ENCODE data around the gene PLXNA4.

The PLXNA4 gene

DNA sequence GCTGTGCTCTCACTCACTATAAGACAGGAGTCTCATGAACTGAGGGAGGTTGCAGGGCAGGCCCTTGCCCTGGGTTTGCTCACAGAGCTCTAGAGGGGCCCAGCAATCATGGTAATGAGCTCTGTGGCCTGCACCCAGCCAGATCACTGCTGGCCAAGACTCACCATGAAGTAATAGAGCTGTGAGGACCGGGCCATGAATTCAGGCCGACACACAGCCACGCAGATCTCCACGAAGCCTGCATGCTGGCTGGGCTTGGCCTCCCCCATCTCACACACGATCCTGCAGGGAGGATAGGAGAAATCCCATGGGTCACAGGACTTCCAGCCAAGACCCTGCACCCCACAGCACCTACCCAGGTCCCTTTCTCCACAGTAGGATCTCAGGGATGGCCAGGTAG is 382.4 kb downstream of the PLXNA4 start:
- CTCF ChIA-PET = no interaction called here
- POLR2A ChIA-PET = no interaction called here
- no peak for DNase-seq (ENCODE audit: extremely low spot score)
- TF ChIP-seq FOXM1 (IDR thresholded peaks at IDR 0.05; ENCODE audit: borderline replicate concordance) (no peak), CTBP1 (IDR thresholded peaks at IDR 0.05; ENCODE audit: borderline replicate concordance) (no peak), NFRKB (IDR thresholded peaks at IDR 0.05) (no peak), L3MBTL2 (conservative IDR thresholded peaks at IDR 0.05) (no peak), ELF4 (IDR thresholded peaks at IDR 0.05) (no peak), SP1 (IDR thresholded peaks at IDR 0.05) (no peak), FOXA1 (IDR thresholded peaks at IDR 0.05) (no peak), ARNT (IDR thresholded peaks at IDR 0.05) (no peak)
- TF ChIP-seq, protein P1, sequence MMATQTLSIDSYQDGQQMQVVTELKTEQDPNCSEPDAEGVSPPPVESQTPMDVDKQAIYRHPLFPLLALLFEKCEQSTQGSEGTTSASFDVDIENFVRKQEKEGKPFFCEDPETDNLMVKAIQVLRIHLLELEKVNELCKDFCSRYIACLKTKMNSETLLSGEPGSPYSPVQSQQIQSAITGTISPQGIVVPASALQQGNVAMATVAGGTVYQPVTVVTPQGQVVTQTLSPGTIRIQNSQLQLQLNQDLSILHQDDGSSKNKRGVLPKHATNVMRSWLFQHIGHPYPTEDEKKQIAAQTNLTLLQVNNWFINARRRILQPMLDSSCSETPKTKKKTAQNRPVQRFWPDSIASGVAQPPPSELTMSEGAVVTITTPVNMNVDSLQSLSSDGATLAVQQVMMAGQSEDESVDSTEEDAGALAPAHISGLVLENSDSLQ (IDR thresholded peaks at IDR 0.05) = no peak

DNA sequence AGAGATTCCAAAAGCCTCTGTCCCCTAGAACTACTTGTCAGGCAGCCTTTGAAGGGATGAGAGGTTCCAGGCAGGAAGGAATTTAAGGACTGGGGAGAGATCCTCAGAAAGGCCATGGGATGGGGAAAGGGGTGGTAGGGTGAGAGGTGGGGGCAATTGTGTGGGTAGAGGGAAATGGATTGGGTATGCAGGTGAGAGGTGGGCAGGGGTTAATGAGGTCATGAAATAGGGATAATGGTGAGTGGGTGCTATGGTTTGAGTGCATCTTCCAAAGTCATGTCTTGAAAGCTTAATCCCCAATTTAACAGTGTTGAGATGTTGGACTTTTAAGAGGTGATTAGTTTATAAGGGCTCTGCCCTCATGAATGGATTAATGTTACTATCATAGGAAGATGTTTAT is 383.5 kb downstream of the PLXNA4 start:
- DNase-seq (ENCODE audit: extremely low spot score) = no peak
- POLR2A ChIA-PET = no interaction called here
- CTCF ChIA-PET = no interaction called here
- TF ChIP-seq HDGF (IDR thresholded peaks at IDR 0.05; ENCODE audit: borderline replicate concordance) (no peak), CTBP1 (IDR thresholded peaks at IDR 0.05; ENCODE audit: borderline replicate concordance) (no peak), ARNT (IDR thresholded peaks at IDR 0.05) (no peak), LEF1 (IDR thresholded peaks at IDR 0.05; ENCODE audit: borderline replicate concordance) (no peak), NFRKB (IDR thresholded peaks at IDR 0.05) (no peak), L3MBTL2 (conservative IDR thresholded peaks at IDR 0.05) (no peak), SUZ12 (IDR thresholded peaks at IDR 0.05) (no peak), FOXA1 (IDR thresholded peaks at IDR 0.05) (no peak), SP1 (IDR thresholded peaks at IDR 0.05) (no peak), BHLHE40 (IDR thresholded peaks at IDR 0.05; ENCODE audit: borderline replicate concordance) (no peak), ELF4 (IDR thresholded peaks at IDR 0.05) (no peak), TARDBP (IDR thresholded peaks at IDR 0.05) (no peak), FOXK2 (IDR thresholded peaks at IDR 0.05) (no peak), FOXM1 (IDR thresholded peaks at IDR 0.05; ENCODE audit: borderline replicate concordance) (no peak), ZNF384 (IDR thresholded peaks at IDR 0.05) (no peak)
- TF ChIP-seq, protein P1 (IDR thresholded peaks at IDR 0.05) = no peak

DNA sequence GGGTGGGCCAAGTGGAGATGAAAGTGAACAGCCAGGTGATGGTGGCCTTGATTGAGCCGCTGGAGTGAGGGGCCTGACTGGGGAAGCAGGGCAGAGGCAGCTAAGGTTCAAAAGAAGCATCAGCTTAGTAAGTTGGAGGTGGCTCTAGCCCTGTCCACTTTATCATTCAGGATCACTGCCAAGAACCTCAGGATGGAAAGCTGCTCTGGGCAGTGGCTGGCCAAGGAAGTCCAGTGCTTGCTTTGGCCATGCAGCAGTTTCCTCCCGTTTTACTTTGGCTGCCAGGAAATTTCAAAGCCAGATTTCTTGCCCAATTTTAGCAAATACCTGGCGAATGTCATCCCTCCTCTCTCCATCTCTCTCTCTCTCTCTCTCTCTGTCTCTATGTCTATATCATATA is 384.9 kb downstream of the PLXNA4 start:
- DNase-seq (ENCODE audit: extremely low spot score) = no peak
- TF ChIP-seq TARDBP (IDR thresholded peaks at IDR 0.05) (no peak), FOXK2 (IDR thresholded peaks at IDR 0.05) (no peak), HDGF (IDR thresholded peaks at IDR 0.05; ENCODE audit: borderline replicate concordance) (no peak), BHLHE40 (IDR thresholded peaks at IDR 0.05; ENCODE audit: borderline replicate concordance) (no peak), CTBP1 (IDR thresholded peaks at IDR 0.05; ENCODE audit: borderline replicate concordance) (no peak), LEF1 (IDR thresholded peaks at IDR 0.05; ENCODE audit: borderline replicate concordance) (no peak), FOXA1 (IDR thresholded peaks at IDR 0.05) (no peak), FOXM1 (IDR thresholded peaks at IDR 0.05; ENCODE audit: borderline replicate concordance) (no peak), ZNF384 (IDR thresholded peaks at IDR 0.05) (no peak), ELF4 (IDR thresholded peaks at IDR 0.05) (no peak), SUZ12 (IDR thresholded peaks at IDR 0.05) (no peak), NFRKB (IDR thresholded peaks at IDR 0.05) (no peak), SP1 (IDR thresholded peaks at IDR 0.05) (no peak), ARNT (IDR thresholded peaks at IDR 0.05) (no peak), L3MBTL2 (conservative IDR thresholded peaks at IDR 0.05) (no peak)
- TF ChIP-seq, protein P1 (IDR thresholded peaks at IDR 0.05) = no peak
- ChIA-PET CTCF (no interaction called here), POLR2A (no interaction called here)

DNA sequence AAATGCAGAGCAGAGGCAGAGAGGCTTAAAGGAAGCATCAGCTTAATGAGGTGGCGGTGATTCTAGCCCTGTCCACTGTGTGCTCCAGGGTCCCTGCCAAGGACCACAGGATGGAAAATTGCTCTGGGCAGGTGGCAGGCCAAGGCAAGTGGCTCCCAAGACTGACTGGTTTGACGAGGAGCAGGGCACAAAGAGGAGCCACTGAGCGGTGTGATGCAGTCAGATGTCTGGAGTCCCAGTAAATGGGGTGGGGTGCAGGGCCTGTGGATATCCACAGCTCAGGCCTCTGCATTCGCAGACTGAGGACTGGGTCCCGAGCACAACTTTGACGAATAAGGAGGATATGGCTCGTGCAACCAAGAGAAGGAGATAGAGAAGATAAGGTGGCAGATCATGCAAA is 385.6 kb downstream of the PLXNA4 start:
- TF ChIP-seq FOXK2 (IDR thresholded peaks at IDR 0.05) = no peak
- no peak for TF ChIP-seq ELF4 (IDR thresholded peaks at IDR 0.05)
- TF ChIP-seq LEF1 (IDR thresholded peaks at IDR 0.05; ENCODE audit: borderline replicate concordance) = no peak
- TF ChIP-seq ZNF384 (IDR thresholded peaks at IDR 0.05) = no peak
- TF ChIP-seq BHLHE40 (IDR thresholded peaks at IDR 0.05; ENCODE audit: borderline replicate concordance) = no peak
- TF ChIP-seq NFRKB (IDR thresholded peaks at IDR 0.05) = no peak
- TF ChIP-seq, protein P1 (IDR thresholded peaks at IDR 0.05) = no peak
- no peak for TF ChIP-seq HDGF (IDR thresholded peaks at IDR 0.05; ENCODE audit: borderline replicate concordance)
- no peak for TF ChIP-seq TARDBP (IDR thresholded peaks at IDR 0.05)
- no peak for TF ChIP-seq CTBP1 (IDR thresholded peaks at IDR 0.05; ENCODE audit: borderline replicate concordance)
- TF ChIP-seq FOXM1 (IDR thresholded peaks at IDR 0.05; ENCODE audit: borderline replicate concordance) = no peak
- no peak for TF ChIP-seq SP1 (IDR thresholded peaks at IDR 0.05)
- no peak for TF ChIP-seq L3MBTL2 (conservative IDR thresholded peaks at IDR 0.05)
- TF ChIP-seq ARNT (IDR thresholded peaks at IDR 0.05) = no peak
- no peak for TF ChIP-seq SUZ12 (IDR thresholded peaks at IDR 0.05)
- POLR2A ChIA-PET = no interaction called here
- CTCF ChIA-PET = no interaction called here
- no peak for DNase-seq (ENCODE audit: extremely low spot score)

DNA sequence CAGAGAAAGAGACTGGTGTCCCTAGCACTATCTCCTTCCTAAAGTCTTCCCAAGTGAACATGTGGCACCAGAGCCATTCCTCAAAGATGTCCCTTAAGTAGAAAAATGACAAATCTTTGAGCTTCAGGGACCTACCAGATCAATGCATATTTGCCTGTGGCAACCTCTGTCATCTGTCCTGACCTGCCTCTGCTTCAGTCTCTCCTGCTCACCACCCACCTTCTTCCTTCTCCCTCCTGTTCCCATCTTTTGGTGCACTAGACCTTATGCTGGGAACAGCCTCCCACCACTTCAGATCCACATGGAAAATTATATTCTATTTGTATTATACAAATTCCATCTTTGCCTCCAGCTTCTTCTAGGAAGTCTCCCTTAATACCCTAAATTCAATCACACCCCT is 386.4 kb downstream of the PLXNA4 start:
- ChIA-PET POLR2A (no interaction called here), CTCF (no interaction called here)
- no peak for DNase-seq (ENCODE audit: extremely low spot score)
- TF ChIP-seq CTBP1 (IDR thresholded peaks at IDR 0.05; ENCODE audit: borderline replicate concordance) (no peak), FOXM1 (IDR thresholded peaks at IDR 0.05; ENCODE audit: borderline replicate concordance) (no peak), HDGF (IDR thresholded peaks at IDR 0.05; ENCODE audit: borderline replicate concordance) (no peak), SP1 (IDR thresholded peaks at IDR 0.05) (no peak), NFRKB (IDR thresholded peaks at IDR 0.05) (no peak), ARNT (IDR thresholded peaks at IDR 0.05) (no peak), LEF1 (IDR thresholded peaks at IDR 0.05; ENCODE audit: borderline replicate concordance) (no peak), SUZ12 (IDR thresholded peaks at IDR 0.05) (no peak), L3MBTL2 (conservative IDR thresholded peaks at IDR 0.05) (no peak), FOXA1 (IDR thresholded peaks at IDR 0.05) (no peak)
- TF ChIP-seq, protein P1 (IDR thresholded peaks at IDR 0.05) = no peak
